PC-9 (cell line): ENCODE data around the gene VCL.

Experiments
- CTCF ChIP-seq: fragments of 200-600 bp; sonication (generic); conservative IDR thresholded peaks from 2 replicates; pipeline ENCODE4 v1.6.1; 2017; ENCODE audit warnings: mixed run types, antibody characterized with exemption, mild to moderate bottlenecking, moderate library complexity
- EZH2 ChIP-seq: fragments of 200-600 bp; sonication (generic); IDR thresholded peaks from 2 replicates; pipeline ENCODE4 v1.8.0; 2017; ENCODE audit warnings: antibody characterized with exemption, low read depth

- no peak for TF ChIP-seq CTCF
- TF ChIP-seq EZH2: no peak
Observed at GRCh38 chr10:74027702-74028101, 29.8 kb downstream of the VCL start.
